GM20000 (cell line): Measurements from ENCODE around the gene GALNTL6.

Experiments
- DNase-seq: peaks from one replicate; pipeline ENCODE4 v3.0.0; 2012; ENCODE audit warnings: low spot score
- CTCF ChIP-seq: IDR thresholded peaks from 2 replicates; pipeline ENCODE4 v1.5.1; 2012; ENCODE audit warnings: mild to moderate bottlenecking, control low read depth; ENCODE audit errors: extremely low read depth, missing control alignments

GALNTL6 gene

GRCh38 chr4:172147687-172148086, 334.5 kb downstream of the GALNTL6 start:
- DNase-seq: no peak
- TF ChIP-seq CTCF: no peak

DNA sequence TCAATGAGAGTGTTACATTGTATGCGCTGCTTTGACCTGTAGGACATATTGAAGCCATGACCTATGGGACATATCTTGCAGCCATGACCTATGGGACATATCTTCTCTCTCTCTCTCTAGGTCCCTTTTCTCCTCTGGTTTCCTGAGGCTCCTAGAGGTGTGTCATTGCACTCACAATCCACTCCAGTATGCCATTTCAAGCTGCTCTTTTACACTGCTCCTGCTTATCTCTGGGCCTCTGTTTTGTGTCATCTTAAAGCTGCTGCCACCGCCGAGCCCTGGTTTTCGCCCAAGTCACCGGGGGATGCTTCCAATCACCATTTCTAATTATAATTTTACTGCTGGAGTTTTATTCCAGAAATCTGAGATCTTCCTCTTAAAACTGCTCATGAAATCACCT, 336.1 kb downstream of the GALNTL6 start:
- TF ChIP-seq CTCF: no peak
- no peak for DNase-seq

- TF ChIP-seq CTCF: no peak
Measured at GRCh38 chr4:172152284-172152683, 339.1 kb downstream of the GALNTL6 start.

GRCh38 chr4:172153719-172154118, 340.5 kb downstream of the GALNTL6 start:
- no peak for DNase-seq
- no peak for TF ChIP-seq CTCF

More at GRCh38 chr4:172152284-172152683, 339.1 kb downstream of the GALNTL6 start:
- no peak for DNase-seq

- DNase-seq: no peak
Measured at GRCh38 chr4:172155838-172156345, 342.7 kb downstream of the GALNTL6 start.

DNA sequence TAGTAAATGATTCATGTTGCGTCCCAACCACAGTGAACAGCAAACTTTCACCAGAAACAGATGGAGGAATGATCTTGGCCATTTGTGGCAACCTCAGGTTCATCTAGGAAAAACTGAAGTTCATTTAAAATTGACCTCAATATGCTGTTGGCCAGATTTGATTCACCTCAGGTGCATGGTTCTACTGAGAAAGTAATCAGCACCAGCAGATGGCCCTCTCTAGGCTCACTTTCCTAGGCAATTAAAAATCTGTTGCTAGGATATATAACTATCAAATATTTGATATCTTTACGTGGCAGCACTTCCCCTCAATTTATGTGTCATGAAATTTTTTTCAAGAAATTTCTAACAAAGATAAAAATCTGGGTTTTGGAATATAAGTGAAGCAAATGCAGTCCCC, 344.7 kb downstream of the GALNTL6 start:
- no peak for TF ChIP-seq CTCF
- no peak for DNase-seq

More at GRCh38 chr4:172155838-172156345, 342.7 kb downstream of the GALNTL6 start:
- no peak for TF ChIP-seq CTCF

DNA sequence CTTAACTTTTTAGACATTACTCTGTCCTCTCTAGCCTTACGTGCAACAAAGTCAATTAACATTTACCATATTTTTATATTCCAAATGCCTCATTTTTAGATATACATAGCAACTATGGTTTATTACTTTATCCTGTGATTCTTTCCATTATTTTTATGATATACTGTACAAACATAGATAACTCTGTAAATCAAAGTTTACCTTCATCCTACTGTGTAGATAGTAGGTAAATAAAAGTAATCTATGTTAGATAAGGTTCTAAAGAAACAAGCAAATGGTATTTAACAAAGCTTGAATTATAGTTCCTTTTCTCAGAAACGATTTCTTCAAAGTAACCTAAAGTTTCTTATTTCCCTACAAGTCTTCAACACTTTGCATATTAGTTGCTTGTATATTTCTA, 350.0 kb downstream of the GALNTL6 start:
- DNase-seq: no peak
- no peak for TF ChIP-seq CTCF

DNA sequence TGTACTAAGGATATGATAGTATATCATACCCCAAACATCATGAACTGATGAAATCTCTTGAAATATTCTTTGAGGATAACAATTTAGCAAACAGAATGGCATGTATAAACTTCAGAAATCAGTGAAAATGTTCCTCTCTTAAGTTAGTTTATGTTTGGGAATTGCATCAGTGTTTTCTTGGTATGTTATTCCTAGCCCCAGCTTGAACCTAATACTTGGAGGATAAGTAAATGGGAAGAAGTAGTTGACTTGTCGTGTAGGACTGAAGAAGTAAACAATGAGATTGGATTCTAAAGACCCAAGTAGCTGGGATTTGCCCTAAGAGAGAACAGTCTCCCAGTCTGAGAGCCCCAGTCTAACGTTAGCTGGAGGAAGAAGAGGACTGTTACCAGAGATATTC, 355.7 kb downstream of the GALNTL6 start:
- TF ChIP-seq CTCF: no peak
- DNase-seq: no peak
